ENCODE results near the gene MGP. TPM values are rescaled to one million over a fixed set of nuclear protein-coding genes. Genes with fewer than 3 reads are reported as not detected.

Gene MGP
- total RNA-seq, 1 donor from 2014 or later = 41.1 TPM

GRCh38 chr12:14903386-14904098 lies 17.9 kb upstream of the MGP start:
- DNase-seq (ENCODE audit: extremely low spot score, unreplicated experiment) = no peak
- peaks cover 7% of the 10 kb centered on the region for H3K4me1 Mint-ChIP-seq (ENCODE audit: unreplicated experiment)
- no peaks in the 10 kb centered on the region for H3K27me3 Mint-ChIP-seq
- peaks cover 12% of the 10 kb centered on the region for H3K9me3 Mint-ChIP-seq
- H3K27ac Mint-ChIP-seq = no peak overlapping the region
- H3K36me3 Mint-ChIP-seq = peaks cover 21% of the 10 kb centered on the region
- H3K4me3 Mint-ChIP-seq = no peak overlapping the region
- no peak for TF ChIP-seq CTCF (conservative IDR thresholded peaks at IDR 0.05)

GRCh38 chr12:14902465-14902864 lies 16.8 kb upstream of the MGP start:
- no peak for DNase-seq (ENCODE audit: extremely low spot score, unreplicated experiment)
- Mint-ChIP-seq H3K4me3 (no peak overlapping the region), H3K27ac (peak overlapping the region; percentile 3), H3K9me3 (peaks cover 12% of the 10 kb centered on the region), H3K27me3 (no peaks in the 10 kb centered on the region), H3K36me3 (peaks cover 10% of the 10 kb centered on the region), H3K4me1 (ENCODE audit: unreplicated experiment) (peaks cover 7% of the 10 kb centered on the region)
- TF ChIP-seq CTCF (conservative IDR thresholded peaks at IDR 0.05) = no peak

GRCh38 chr12:14901228-14901562 lies 15.5 kb upstream of the MGP start:
- no peaks in the 10 kb centered on the region for H3K27me3 Mint-ChIP-seq
- H3K36me3 Mint-ChIP-seq = peaks cover 10% of the 10 kb centered on the region
- DNase-seq (ENCODE audit: extremely low spot score, unreplicated experiment) = no peak
- H3K27ac Mint-ChIP-seq = no peak overlapping the region
- peaks cover 7% of the 10 kb centered on the region for H3K4me1 Mint-ChIP-seq (ENCODE audit: unreplicated experiment)
- no peak overlapping the region for H3K4me3 Mint-ChIP-seq
- peaks cover 12% of the 10 kb centered on the region for H3K9me3 Mint-ChIP-seq
- no peak for TF ChIP-seq CTCF (conservative IDR thresholded peaks at IDR 0.05)

- peaks cover 10% of the 10 kb centered on the region for H3K36me3 Mint-ChIP-seq
- TF ChIP-seq CTCF (conservative IDR thresholded peaks at IDR 0.05) = no peak
- H3K9me3 Mint-ChIP-seq = peaks cover 12% of the 10 kb centered on the region
- H3K27me3 Mint-ChIP-seq = no peaks in the 10 kb centered on the region
- H3K4me3 Mint-ChIP-seq = no peak overlapping the region
- H3K4me1 Mint-ChIP-seq (ENCODE audit: unreplicated experiment) = peaks cover 7% of the 10 kb centered on the region
- no peak overlapping the region for H3K27ac Mint-ChIP-seq
- DNase-seq (ENCODE audit: extremely low spot score, unreplicated experiment) = no peak
Measured at GRCh38 chr12:14900521-14901227, 15.0 kb upstream of the MGP start.

- H3K4me1 Mint-ChIP-seq (ENCODE audit: unreplicated experiment) = peaks cover 8% of the 10 kb centered on the region
- peaks cover 3% of the 10 kb centered on the region for H3K27me3 Mint-ChIP-seq
- no peak overlapping the region for H3K27ac Mint-ChIP-seq
- DNase-seq (ENCODE audit: extremely low spot score, unreplicated experiment) = no peak
- H3K36me3 Mint-ChIP-seq = peaks cover 4% of the 10 kb centered on the region
- peaks cover 9% of the 10 kb centered on the region for H3K9me3 Mint-ChIP-seq
- no peak for TF ChIP-seq CTCF (conservative IDR thresholded peaks at IDR 0.05)
- no peak overlapping the region for H3K4me3 Mint-ChIP-seq
Measured at GRCh38 chr12:14896521-14897169, 11.0 kb upstream of the MGP start.

Data from type B pancreatic cell (in vitro differentiated cells).